Endothelial cell of umbilical vein (primary cell): ENCODE results near the gene PXYLP1. TPM values are rescaled to one million over a fixed set of nuclear protein-coding genes. Genes with fewer than 3 reads are reported as not detected.

Source experiments
- BruUV-seq: library from RNA; stranded (reverse); fragments of 400-500 nt; replicated peaks from 2 replicates; lab custom pipeline; 2021; lab: Mats Ljungman, UMichigan
- CTCF ChIA-PET: fragments of 300-600, 350-600 bp; sonication (Branson Sonifier 250); formaldehyde crosslinking; loops from one replicate; lab custom pipeline; 2021; ENCODE audit warnings: antibody characterized with exemption, inconsistent platforms; lab: Charles Lee
- POLR2A ChIA-PET: fragments of 300-600, 350-600 bp; sonication (Branson Sonifier 250); formaldehyde crosslinking; loops from one replicate; lab custom pipeline; 2021; ENCODE audit warnings: antibody characterized with exemption, inconsistent platforms; lab: Charles Lee
- DNase-seq: peaks from one replicate; pipeline ENCODE4 v3.0.0-alpha.2; 2011; ENCODE audit warnings: low read depth, low spot score
- FAIRE-seq: peaks from 2 replicates; lab custom pipeline; 2011; peaks lifted over from hg19 to GRCh38; lab: Jason Lieb, UNC
- H2AFZ ChIP-seq: 2 replicates; pipeline ENCODE4 v1.6.0; 2012; ENCODE audit warnings: low read depth, low read length, control low read depth, inconsistent platforms
- H3K27ac ChIP-seq: 2 replicates; pipeline ENCODE4 v1.5.1; 2011; ENCODE audit warnings: low read depth, mild to moderate bottlenecking, control low read depth, low read length, moderate library complexity; ENCODE audit not compliant: insufficient read depth
- H3K27me3 ChIP-seq, 2 experiments: 2 replicates each; pipeline versions ENCODE4 v1.6.0 to v1.6.1; 2011; ENCODE audit warnings: low read length in 2 of 2, mixed read lengths in 1 of 2; ENCODE audit not compliant: control insufficient read depth in 2 of 2, insufficient read depth in 2 of 2
- H3K36me3 ChIP-seq, 2 experiments: 2 replicates in 1 of 2; 3 replicates in 1 of 2; pipeline ENCODE4 v1.5.1; 2011; ENCODE audit warnings: low read length in 2 of 2, mild to moderate bottlenecking in 1 of 2, moderate library complexity in 1 of 2; ENCODE audit not compliant: control insufficient read depth in 2 of 2, insufficient read depth in 2 of 2; ENCODE audit errors: extremely low read depth in 1 of 2
- H3K4me1 ChIP-seq: 3 replicates; pipeline ENCODE4 v1.5.1; 2011; ENCODE audit warnings: mild to moderate bottlenecking, low read length; ENCODE audit not compliant: control insufficient read depth, insufficient read depth; ENCODE audit errors: extremely low read depth
- H3K4me2 ChIP-seq: 2 replicates; pipeline ENCODE4 v1.6.1; 2011; ENCODE audit warnings: low read length, control low read depth, mixed read lengths; ENCODE audit not compliant: insufficient read depth
- H3K4me3 ChIP-seq, 3 experiments: fragments of 200-600 bp in 1 of 3; sonication (generic), shearing (Covaris generic) in 1 of 3; replicated peaks in 1 of 3; 2 replicates each; pipeline ENCODE4 v1.5.1; 2011 to 2016; ENCODE audit warnings: control low read depth in 3 of 3, low read length in 3 of 3, mild to moderate bottlenecking in 2 of 3, inconsistent platforms in 1 of 3, low read depth in 1 of 3, moderate library complexity in 1 of 3; ENCODE audit not compliant: insufficient read depth in 1 of 3
- H3K79me2 ChIP-seq: 2 replicates; pipeline ENCODE4 v1.6.0; 2012; ENCODE audit warnings: low read length, inconsistent platforms; ENCODE audit not compliant: control insufficient read depth, insufficient read depth
- H3K9ac ChIP-seq: replicated peaks from 2 replicates; pipeline ENCODE3; 2011; ENCODE audit warnings: low read length, control low read depth; ENCODE audit not compliant: insufficient read depth; ENCODE audit errors: extremely low read depth
- H3K9me1 ChIP-seq: replicated peaks from 3 replicates; pipeline ENCODE4 v1.6.0; 2011; ENCODE audit warnings: mild to moderate bottlenecking, low read length; ENCODE audit not compliant: control insufficient read depth, insufficient read depth; ENCODE audit errors: extremely low read depth
- H3K9me3 ChIP-seq: replicated peaks from 2 replicates; pipeline ENCODE4 v1.5.1; 2012; ENCODE audit warnings: low read length, inconsistent platforms; ENCODE audit not compliant: control insufficient read depth, insufficient read depth
- H4K20me1 ChIP-seq: replicated peaks from 2 replicates; pipeline ENCODE3; 2011; ENCODE audit warnings: mild to moderate bottlenecking, low read length; ENCODE audit not compliant: control insufficient read depth, insufficient read depth; ENCODE audit errors: extremely low read depth
- EZH2 ChIP-seq: IDR thresholded peaks from 2 replicates; pipeline ENCODE4 v1.6.1; 2012; ENCODE audit warnings: borderline replicate concordance, low read depth, mild to moderate bottlenecking, moderate library complexity, low read length, inconsistent platforms; ENCODE audit not compliant: severe bottlenecking
- FOS ChIP-seq: IDR thresholded peaks from 2 replicates; pipeline ENCODE4 v1.6.1; 2011; ENCODE audit warnings: mild to moderate bottlenecking, low read length, moderate library complexity, borderline replicate concordance; ENCODE audit not compliant: insufficient read depth
- GATA2 ChIP-seq: IDR thresholded peaks from 2 replicates; pipeline ENCODE4 v1.7.0; 2011; ENCODE audit warnings: low read depth, mild to moderate bottlenecking, moderate library complexity, mixed read lengths, low read length; ENCODE audit not compliant: insufficient read length, insufficient read depth
- JUN ChIP-seq: IDR thresholded peaks from 2 replicates; pipeline ENCODE4 v1.6.1; 2011; ENCODE audit warnings: borderline replicate concordance, low read depth; ENCODE audit not compliant: insufficient read length, insufficient read depth
- MYC ChIP-seq: IDR thresholded peaks from one replicate; pipeline ENCODE4 v1.6.1; 2011; ENCODE audit warnings: mild to moderate bottlenecking, low read depth, low read length
- POLR2A ChIP-seq: IDR thresholded peaks from 2 replicates; pipeline ENCODE4 v1.6.1; 2012; ENCODE audit warnings: low read depth, mild to moderate bottlenecking, control low read depth, low read length
- POLR2AphosphoS5 ChIP-seq: IDR thresholded peaks from 2 replicates; pipeline ENCODE4 v1.6.1; 2012; ENCODE audit warnings: low read depth, mild to moderate bottlenecking, control low read depth, low read length, moderate library complexity; ENCODE audit not compliant: insufficient read depth
- dilution Hi-C: fragments of 300-500 bp; cut with MboI; formaldehyde crosslinking; loops from one replicate; pipeline ENCODE4 v1.15.0; 2019; ENCODE audit warnings: low sequenced_read_pairs; ENCODE audit not compliant: extremely low pct_ligation_motif_present
- intact Hi-C: fragments of 100-400 bp; cut with micrococcal nuclease; formaldehyde crosslinking; loops from one replicate; pipeline ENCODE4 v1.10.0; 2022
- polyA plus RNA-seq, 4 experiments: library from polyadenylated mRNA; depleted of rRNA in 3 of 4; stranded (reverse) in 3 of 4; unstranded in 1 of 4; fragments of >200 nt; gene quantifications; 2 replicates each; pipeline versions ENCODE4 v1.2.1 to v1.2.3, GENCODE V29; 2011 to 2012; ENCODE audit warnings: missing spikeins in 1 of 4
- total RNA-seq: library from RNA; stranded (reverse); gene quantifications from 2 replicates; pipeline ENCODE4 v1.2.3, GENCODE V29; 2021
- TF ChIP-seq, protein P1 (sequence below): IDR thresholded peaks from 2 replicates; pipeline ENCODE4 v1.6.1; 2011; ENCODE audit not compliant: insufficient read depth, insufficient read length
- TF ChIP-seq, protein P2 (sequence below), 2 donors: IDR thresholded peaks; 1 replicate in 1 of 2; 2 replicates in 1 of 2; pipeline ENCODE4 v1.5.1; 2011; ENCODE audit warnings: low read length in 2 of 2, mild to moderate bottlenecking in 2 of 2, moderate library complexity in 2 of 2, control low read depth in 1 of 2, inconsistent platforms in 1 of 2, low read depth in 1 of 2; ENCODE audit not compliant: insufficient read depth in 1 of 2; ENCODE audit errors: extremely low read depth in 1 of 2

PXYLP1 gene
- total and polyA plus RNA-seq, 2 donors (not counting 3 experiments of a cell fraction or from before 2014, with no cell fraction given) = 0.84 to 1.7 TPM

DNA sequence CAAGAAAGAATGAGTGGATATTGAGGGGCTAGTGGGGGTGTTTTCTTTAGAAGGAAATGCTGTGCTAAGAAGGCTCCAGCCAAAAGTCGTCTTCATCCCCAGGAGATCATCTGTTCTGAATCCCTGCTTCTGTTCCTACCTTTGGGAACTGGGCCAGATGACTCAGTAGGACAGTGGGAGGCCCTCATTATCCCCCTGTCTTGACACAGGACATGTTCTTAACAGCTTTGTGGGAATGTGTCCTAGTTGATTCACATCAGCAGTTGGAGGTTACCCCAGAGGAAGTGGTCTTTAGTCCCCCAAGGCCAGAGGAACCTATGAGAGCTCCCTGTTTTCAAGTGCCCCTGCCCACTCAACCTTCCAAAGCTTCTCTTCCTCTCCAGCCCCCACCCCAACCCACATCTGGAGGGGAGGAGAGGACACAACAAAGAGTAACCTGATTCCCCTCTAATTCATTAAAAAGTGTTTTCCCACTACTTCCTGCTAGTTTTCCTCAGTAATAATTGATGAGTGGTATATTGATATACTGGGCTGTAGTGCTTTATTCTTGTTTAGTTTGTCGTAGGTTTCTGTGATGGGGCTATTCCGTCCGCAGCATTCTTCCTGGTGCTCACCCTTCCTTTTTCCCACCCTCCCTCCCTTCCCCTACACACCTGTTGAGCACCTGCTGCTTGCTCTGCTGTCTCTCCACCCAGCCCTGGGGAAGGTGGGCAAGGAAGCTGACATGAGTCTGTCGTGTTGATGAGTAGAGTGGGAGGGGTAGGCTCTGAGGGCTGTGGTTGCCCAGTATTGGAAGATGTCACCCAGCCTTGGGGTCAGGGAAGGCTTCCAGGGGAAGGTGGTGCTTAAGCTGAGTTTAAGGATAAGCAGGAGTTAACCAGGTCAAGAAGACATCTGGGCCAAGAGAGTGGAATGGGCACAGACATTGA lies 9.3 kb downstream of the PXYLP1 start:
- BruUV-seq = no TSS peak
- dilution Hi-C loops (no loop called here), intact Hi-C loops (no loop called here)
- H3K9me3 ChIP-seq = no peaks in the 10 kb centered on the region
- no peak overlapping the region for H3K9ac ChIP-seq
- no peak for FAIRE-seq
- no peaks in the 10 kb centered on the region for H3K4me1 ChIP-seq
- no peaks in the 10 kb centered on the region for H3K79me2 ChIP-seq
- H3K4me3 ChIP-seq = no peak overlapping the region
- no peaks in the 10 kb centered on the region for H4K20me1 ChIP-seq
- ChIA-PET POLR2A (no interaction called here), CTCF (interaction anchor here (1.0 kb wide), 1 partner anchor 9 kb away, joined by 4 read pairs; the partner anchor contains the start of gene PXYLP1)
- TF ChIP-seq MYC (no peak), FOS (no peak), GATA2 (no peak), JUN (no peak), POLR2AphosphoS5 (no peak), EZH2 (no peak), POLR2A (no peak)
- TF ChIP-seq, protein P1, sequence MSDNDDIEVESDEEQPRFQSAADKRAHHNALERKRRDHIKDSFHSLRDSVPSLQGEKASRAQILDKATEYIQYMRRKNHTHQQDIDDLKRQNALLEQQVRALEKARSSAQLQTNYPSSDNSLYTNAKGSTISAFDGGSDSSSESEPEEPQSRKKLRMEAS = no peak
- TF ChIP-seq, protein P2, sequence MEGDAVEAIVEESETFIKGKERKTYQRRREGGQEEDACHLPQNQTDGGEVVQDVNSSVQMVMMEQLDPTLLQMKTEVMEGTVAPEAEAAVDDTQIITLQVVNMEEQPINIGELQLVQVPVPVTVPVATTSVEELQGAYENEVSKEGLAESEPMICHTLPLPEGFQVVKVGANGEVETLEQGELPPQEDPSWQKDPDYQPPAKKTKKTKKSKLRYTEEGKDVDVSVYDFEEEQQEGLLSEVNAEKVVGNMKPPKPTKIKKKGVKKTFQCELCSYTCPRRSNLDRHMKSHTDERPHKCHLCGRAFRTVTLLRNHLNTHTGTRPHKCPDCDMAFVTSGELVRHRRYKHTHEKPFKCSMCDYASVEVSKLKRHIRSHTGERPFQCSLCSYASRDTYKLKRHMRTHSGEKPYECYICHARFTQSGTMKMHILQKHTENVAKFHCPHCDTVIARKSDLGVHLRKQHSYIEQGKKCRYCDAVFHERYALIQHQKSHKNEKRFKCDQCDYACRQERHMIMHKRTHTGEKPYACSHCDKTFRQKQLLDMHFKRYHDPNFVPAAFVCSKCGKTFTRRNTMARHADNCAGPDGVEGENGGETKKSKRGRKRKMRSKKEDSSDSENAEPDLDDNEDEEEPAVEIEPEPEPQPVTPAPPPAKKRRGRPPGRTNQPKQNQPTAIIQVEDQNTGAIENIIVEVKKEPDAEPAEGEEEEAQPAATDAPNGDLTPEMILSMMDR (IDR thresholded peaks at IDR 0.05; ENCODE audit: extremely low read depth in 1 of 2, insufficient read depth in 1 of 2, low read depth in 1 of 2, low read length in 2 of 2) = no peak
- peaks cover 0 to 2% of the 10 kb centered on the region in 2 experiments for H3K27me3 ChIP-seq
- DNase-seq = no peak
- no peak overlapping the region for H2AFZ ChIP-seq
- H3K4me2 ChIP-seq = no peak overlapping the region
- no peak overlapping the region for H3K27ac ChIP-seq
- H3K9me1 ChIP-seq = no peaks in the 10 kb centered on the region
- no peaks in the 10 kb centered on the region for H3K36me3 ChIP-seq
